NB4 (cell line): ENCODE data around the gene NDUFA3.

ENCODE experiments used
- CTCF ChIP-seq: IDR thresholded peaks from one replicate; pipeline ENCODE4 v1.5.1; 2012; ENCODE audit warnings: low read depth, low read length
- MYC ChIP-seq: IDR thresholded peaks from 2 replicates; pipeline ENCODE4 v1.6.1; 2011; ENCODE audit warnings: low read depth, low read length

DNA sequence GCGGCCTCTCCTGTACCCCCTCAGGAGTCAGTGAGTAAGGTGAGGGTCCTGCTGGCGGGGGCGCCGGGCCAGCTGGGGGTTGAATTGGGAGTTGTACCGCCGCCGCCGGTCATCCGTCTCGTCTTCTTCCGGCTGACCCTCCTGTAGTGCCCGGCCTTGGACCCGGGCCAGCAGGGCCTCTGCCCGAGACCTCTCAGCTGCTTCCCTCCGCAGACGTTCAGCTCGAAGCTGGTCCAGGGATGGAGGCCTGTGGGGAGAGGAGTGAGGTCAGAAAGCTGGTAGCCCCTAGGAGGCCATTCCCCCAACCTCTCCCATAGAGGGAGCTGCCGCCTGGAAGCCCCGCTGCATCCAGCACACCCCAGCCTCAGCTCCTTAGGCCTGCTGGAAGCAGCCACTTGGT is 53.0 kb downstream of the NDUFA3 start:
- TF ChIP-seq CTCF (no peak), MYC (no peak)
